Measurements from ENCODE around the gene DLG1.
A peak's percentile ranks its signal among the peaks of the same experiment; 100 is the strongest.
"Not testable (repeated sequence)": the region's sequence is repeated elsewhere in the genome, so short reads cannot be mapped to it uniquely, and the experiment has no call there.

DLG1 gene

GRCh38 chr3:197285557-197285956, 12.9 kb downstream of the DLG1 start:
- no peak for DNase-seq (ENCODE audit: low read depth, low spot score)
- in situ Hi-C loops (cut with HindIII; ENCODE audit: low sequenced_read_pairs), result no loop called here
- H3K4me3 ChIP-seq (ENCODE audit: low read depth, low read length), result no peak overlapping the region
- no peak for TF ChIP-seq CTCF (IDR thresholded peaks at IDR 0.05; ENCODE audit: low read depth, low read length)

- no peak for TF ChIP-seq CTCF (IDR thresholded peaks at IDR 0.05; ENCODE audit: low read depth, low read length)
- in situ Hi-C loops (cut with HindIII; ENCODE audit: low sequenced_read_pairs), result no loop called here
- no peak for DNase-seq (ENCODE audit: low read depth, low spot score)
- no peak overlapping the region for H3K4me3 ChIP-seq (ENCODE audit: low read depth, low read length)
Measured at GRCh38 chr3:197283045-197283444, 15.4 kb downstream of the DLG1 start.

- no peak overlapping the region for H3K4me3 ChIP-seq (ENCODE audit: low read depth, low read length)
- in situ Hi-C loops (cut with HindIII; ENCODE audit: low sequenced_read_pairs), result no loop called here
- DNase-seq (ENCODE audit: low read depth, low spot score), result no peak
- TF ChIP-seq CTCF (IDR thresholded peaks at IDR 0.05; ENCODE audit: low read depth, low read length), result no peak
Measured at GRCh38 chr3:197281849-197282248, 16.6 kb downstream of the DLG1 start.

- H3K4me3 ChIP-seq (ENCODE audit: low read depth, low read length), result no peak overlapping the region
- in situ Hi-C loops (cut with HindIII; ENCODE audit: low sequenced_read_pairs), result no loop called here
- no peak for TF ChIP-seq CTCF (IDR thresholded peaks at IDR 0.05; ENCODE audit: low read depth, low read length)
- DNase-seq (ENCODE audit: low read depth, low spot score), result no peak
Measured at GRCh38 chr3:197280156-197280555, 18.3 kb downstream of the DLG1 start.

GRCh38 chr3:197278933-197279332, 19.5 kb downstream of the DLG1 start:
- TF ChIP-seq CTCF (IDR thresholded peaks at IDR 0.05; ENCODE audit: low read depth, low read length), result no peak
- no peak for DNase-seq (ENCODE audit: low read depth, low spot score)
- in situ Hi-C loops (cut with HindIII; ENCODE audit: low sequenced_read_pairs), result no loop called here
- no peak overlapping the region for H3K4me3 ChIP-seq (ENCODE audit: low read depth, low read length)

- DNase-seq (ENCODE audit: low read depth, low spot score); in situ Hi-C loops (cut with HindIII; ENCODE audit: low sequenced_read_pairs); H3K4me3 ChIP-seq (ENCODE audit: low read depth, low read length): not testable (repeated sequence)
- TF ChIP-seq CTCF (IDR thresholded peaks at IDR 0.05; ENCODE audit: low read depth, low read length), result peak; percentile 29
Measured at GRCh38 chr3:197276808-197277207, 21.6 kb downstream of the DLG1 start.
